HG03064 (cell line): ENCODE results near the gene SOX13.

Experiments used
- ATAC-seq: cut with Tn5 transposase; IDR thresholded peaks from one replicate; pipeline ENCODE4 v1.9.1; 2021; ENCODE audit warnings: low read depth; ENCODE audit not compliant: unreplicated experiment

The SOX13 gene

DNA sequence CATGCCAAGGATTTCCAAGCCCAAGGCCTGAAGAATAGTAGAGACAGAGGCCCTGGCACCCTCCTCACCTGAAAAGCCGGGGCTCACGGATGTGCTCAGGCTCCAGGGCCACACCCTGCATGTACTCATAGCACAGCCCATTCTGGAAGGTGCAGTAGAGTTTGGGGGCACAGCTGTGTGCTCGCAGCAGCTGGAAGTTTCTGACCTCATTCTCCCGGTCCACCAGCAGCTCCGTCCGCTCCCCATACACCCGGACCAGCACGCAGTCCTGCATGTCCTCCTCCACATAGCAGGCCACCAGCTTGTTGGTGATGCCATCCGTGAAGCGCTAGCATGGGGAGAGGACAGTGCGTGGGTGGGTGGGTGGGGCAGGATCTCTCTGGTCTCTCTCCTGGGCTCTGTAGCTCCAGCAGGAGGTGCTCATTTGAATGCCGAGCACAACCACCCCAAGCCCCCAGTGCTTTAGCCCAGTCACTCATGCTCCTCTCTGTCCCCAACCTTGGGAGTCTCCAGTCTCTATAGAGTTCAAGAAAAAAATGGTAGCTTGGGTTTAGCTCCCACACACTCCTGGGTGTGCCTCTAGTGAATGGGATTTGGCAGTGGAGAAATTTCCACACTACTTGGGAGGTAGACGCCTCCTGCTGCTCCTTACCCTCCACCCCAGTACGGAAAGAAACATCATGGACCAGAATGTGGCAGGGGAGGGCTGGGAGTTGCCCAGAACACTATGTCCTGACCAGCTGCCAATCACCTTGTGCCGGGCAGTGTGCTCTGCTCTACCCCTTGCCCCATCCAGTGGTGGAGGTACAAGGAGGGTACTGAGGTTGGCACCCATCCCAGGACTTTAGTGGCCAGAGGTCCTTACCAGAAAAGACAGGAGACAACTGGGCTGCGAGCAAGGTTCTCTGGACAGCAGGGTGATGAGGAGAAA lies 77.0 kb downstream of the SOX13 start:
- ATAC-seq, result no peak

DNA sequence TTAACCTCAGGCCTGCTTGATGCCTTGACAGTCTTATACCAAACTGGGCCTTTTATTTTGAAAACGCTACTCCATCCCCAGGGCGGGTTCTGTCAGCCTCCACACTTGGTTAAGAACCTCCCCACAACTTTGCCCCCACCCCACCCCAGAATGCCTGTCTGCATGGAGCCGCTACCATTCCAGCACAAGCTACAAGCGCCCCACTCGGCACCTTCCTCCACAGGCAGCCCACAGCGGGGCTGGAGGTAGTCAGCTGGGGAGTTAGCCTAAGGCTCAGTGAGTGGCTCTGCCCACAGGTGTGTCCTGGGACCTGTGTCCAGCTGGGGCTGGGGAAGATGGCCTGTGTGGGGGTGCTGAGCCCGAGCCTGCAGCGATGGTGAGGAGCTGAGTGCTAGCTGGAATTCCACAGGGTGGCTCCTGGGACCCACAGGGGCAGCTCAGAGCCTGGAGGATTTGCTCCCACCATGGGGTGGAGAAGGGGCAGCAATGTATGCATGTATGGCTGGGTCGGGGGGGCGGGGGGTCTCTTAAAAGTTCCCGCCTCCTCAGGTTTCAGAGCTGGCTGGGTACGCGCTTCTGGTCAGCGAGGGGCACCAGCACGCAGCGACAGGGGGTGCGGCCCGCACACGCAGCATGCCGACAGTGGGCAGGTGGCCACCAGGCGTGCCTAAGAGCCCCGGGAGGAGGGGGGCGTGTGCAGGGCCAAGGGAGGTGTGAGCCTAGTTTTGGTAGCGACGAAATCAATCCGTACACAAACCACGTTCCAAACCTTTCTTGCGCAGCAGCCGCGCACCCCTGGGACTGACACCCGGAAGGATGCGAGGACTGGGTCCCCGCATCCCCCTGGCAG lies 78.0 kb downstream of the SOX13 start:
- no peak for ATAC-seq

GRCh38 chr1:204151552-204152309 lies 78.8 kb downstream of the SOX13 start, which contains the start of gene ETNK2:
ETNK2 (minus strand) TSS chr1:204152044; CDS start chr1:204151852, 192 bp downstream.
- no peak for ATAC-seq

- no peak for ATAC-seq
These were observed 79.6 kb downstream of the SOX13 start for GRCh38 chr1:204152310-204153044.

GRCh38 chr1:204153667-204154066 lies 80.8 kb downstream of the SOX13 start:
- no peak for ATAC-seq

DNA sequence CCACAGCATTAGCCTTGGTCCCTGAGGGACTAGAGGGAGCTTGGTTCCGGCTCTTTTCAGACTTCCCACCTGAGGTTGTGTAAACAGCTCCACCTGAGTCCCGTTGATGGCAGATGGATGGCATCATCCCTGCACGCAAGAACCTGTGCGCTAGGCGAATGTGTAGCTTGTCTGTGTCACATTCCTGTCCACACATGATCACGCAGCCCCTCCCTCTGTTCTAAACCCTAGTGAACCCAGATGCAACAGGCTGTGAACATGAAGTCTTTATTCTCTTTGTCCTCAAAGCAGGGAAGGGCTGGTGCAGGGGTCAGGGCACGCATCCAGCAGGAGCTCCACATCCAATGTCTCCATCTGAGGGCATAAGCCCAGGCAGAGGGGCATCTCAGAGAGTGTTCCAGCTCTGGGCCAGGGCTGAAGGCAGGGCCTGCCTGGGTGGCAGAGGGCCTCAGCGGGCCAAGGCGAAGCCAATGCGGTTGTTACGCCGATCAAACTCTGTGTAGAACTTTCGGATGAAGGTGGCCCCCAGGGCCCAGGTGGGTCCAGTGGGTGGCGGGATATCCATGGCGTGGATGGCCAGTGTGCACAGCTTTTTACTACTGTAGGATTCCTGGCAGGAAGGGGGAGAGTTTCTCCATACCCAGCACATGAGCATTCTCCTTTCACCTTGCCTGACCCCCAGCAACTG lies 81.8 kb downstream of the SOX13 start:
- no peak for ATAC-seq

DNA sequence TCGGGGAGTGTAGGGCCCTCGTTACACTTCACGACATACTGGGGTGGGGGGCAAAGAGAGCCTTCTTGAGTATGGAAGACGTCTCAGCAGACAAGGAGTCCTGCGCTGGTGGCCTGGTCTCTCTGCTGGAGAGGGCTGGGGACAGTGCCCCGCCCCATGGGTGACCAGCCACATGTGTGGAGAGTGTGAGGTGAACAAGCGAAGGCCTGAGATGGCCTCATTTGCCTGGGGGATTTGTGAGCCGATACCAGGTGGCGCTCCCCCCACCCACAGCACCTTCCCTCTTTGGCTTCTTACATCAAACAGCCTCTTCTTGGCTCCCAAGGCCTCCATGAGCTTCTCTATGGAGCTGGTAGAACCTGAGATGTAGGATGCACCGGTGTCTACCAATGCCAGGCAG lies 83.0 kb downstream of the SOX13 start:
- no peak for ATAC-seq

DNA sequence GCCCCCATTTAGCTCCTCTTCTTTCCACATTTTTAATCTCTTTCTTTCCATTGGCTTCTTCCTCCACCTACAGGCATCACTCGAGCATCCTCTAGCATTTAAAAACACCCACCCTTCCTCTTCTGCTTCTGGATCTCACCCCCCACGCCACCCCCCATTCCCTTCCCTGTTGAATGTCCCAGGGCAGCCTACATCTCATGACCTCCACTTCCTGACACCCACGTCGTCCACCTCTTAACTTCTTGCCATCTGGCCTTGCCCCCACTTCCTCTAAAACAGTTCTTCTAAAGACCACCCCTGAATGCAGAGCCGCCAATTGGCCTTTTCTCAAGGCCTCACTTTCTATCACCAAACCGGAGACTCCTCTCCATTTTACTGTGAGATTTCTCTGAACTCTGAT lies 85.0 kb downstream of the SOX13 start:
- no peak for ATAC-seq

- no peak for ATAC-seq
These were observed 88.9 kb downstream of the SOX13 start for GRCh38 chr1:204161609-204162493.

GRCh38 chr1:204162494-204163074 lies 89.7 kb downstream of the SOX13 start:
- ATAC-seq, result no peak

DNA sequence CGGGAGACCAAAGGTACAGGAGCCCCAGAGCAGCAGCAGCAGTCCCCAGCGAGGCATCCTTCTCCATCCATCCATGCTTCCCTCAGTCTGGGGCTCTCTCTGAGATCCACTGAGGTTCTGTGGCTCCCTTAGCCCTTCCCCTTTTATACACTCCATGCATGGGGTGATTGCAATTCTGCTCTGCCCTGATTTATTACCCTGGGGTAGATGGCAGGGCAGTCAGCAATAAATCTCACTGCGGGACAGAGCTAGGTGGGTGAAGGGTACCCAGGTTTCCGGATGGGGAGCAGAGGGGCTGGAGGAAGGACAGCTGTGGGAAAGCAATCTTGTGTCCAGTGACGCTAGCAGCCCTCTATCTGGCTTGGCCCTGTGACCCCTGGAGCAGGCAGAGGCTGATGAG lies 93.3 kb downstream of the SOX13 start, which contains the start of gene REN:
TSS of gene REN (minus strand) at position 119 of the 400 bp plus-strand sequence. CDS start at position 75, 44 bp downstream.
- no peak for ATAC-seq

- no peak for ATAC-seq
These were observed 94.8 kb downstream of the SOX13 start for GRCh38 chr1:204167730-204168129.

GRCh38 chr1:204169858-204170257 lies 96.9 kb downstream of the SOX13 start:
- ATAC-seq, result no peak

GRCh38 chr1:204170494-204171155 lies 97.7 kb downstream of the SOX13 start:
- ATAC-seq, result no peak

DNA sequence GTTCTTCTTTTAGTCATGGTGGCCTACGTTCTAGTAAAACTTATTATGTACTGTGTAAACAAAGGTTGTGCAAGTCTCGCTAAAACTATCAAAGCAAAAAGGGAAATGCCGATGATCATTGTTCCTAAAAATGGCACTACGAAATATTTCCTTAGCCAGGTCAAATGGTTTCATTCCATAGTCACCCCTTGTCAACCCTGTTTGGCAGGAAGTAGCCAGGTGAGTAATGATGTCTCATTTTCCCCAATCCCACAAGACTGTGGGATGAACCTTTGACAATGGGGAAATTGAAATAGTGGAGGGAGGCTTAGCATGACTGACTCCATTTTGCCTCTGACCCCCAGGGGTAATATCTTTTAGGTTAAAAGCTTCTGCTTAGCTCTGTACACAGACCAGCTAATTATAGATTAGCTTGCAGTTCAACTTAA lies 98.8 kb downstream of the SOX13 start:
- ATAC-seq, result no peak

DNA sequence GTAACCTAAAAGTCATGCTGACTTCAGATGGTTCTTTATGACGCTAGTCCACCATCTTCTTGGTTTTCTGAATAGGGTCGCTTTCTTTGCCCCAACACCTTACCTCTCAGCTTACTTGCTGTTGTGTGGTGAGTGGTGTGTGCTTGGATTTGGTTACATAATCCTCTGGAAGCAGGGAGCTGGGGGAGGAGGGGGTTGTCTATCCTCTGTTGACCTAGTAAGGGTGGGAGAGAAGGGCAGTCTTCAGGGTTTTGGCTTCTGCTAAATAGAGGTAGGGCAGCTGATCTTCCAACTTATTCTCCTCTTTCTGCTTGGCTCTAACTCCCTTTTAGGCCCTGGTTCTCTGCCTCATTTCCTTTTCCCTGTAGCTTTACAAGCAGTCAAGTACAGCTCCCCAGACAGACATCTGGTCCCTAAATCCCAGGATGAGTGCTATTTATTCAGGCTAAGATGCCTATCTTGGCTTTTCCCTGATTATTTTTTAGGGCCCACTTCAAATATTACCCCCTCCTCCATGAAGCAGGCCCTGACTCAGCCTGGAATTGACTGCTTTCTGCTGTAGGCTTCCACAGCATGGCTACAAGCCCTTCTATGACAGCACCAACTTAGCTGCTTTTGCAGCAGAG lies 99.6 kb downstream of the SOX13 start:
- ATAC-seq, result no peak

DNA sequence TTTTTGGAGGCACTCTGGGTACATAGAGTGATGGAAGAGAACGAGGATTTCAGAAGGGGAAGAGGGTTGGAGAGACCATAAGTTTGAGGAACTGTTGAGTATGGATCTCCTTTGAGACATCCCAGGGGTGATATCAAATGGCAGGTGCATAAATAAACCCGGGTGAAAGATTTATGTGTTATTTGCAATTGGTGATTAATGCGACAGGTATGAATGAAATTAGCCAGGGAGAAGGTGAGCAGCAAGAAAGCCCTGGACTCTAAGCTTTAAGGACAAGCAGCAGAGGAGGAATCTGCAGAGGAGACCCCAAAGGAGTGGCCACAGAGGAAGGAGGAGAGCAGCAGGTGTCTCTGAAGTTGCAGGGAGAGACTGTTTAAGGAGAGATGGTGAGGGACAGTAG lies 102.0 kb downstream of the SOX13 start:
- ATAC-seq, result no peak
